PC-3 (cell line): ENCODE measurements around the gene MSI1. TPM values are rescaled to one million over a fixed set of nuclear protein-coding genes. Genes with fewer than 3 reads are reported as not detected.

Experiments used
- ATAC-seq: fragments of 200-7000 bp; cut with Tn5 transposase; 2 replicates; pipeline ENCODE4 v1.9.1; 2020; ENCODE audit warnings: mild to moderate bottlenecking, moderate library complexity
- BruUV-seq: library from RNA; stranded (reverse); fragments of 400-500 nt; replicated peaks from 2 replicates; lab custom pipeline; 2021; lab: Mats Ljungman, UMichigan
- CTCF ChIA-PET: fragments of 300-600 bp; sonication (Branson Sonifier 250); formaldehyde crosslinking; loops from one replicate; lab custom pipeline; 2022; ENCODE audit warnings: antibody characterized with exemption; lab: Charles Lee
- POLR2A ChIA-PET: fragments of 300-600 bp; sonication (Branson Sonifier 250); formaldehyde crosslinking; loops from one replicate; lab custom pipeline; 2022; ENCODE audit warnings: antibody characterized with exemption; ENCODE audit not compliant: unreplicated experiment; lab: Charles Lee
- DNase-seq: peaks from one replicate; pipeline ENCODE4 v3.0.0-alpha.2; 2015
- H2AFZ ChIP-seq: fragments of 300-600 bp; sonication (generic); 2 replicates; pipeline ENCODE4 v1.6.0; 2016; ENCODE audit warnings: antibody characterized with exemption, low read length
- H3F3A ChIP-seq: fragments of 300-600 bp; sonication (generic); one replicate; pipeline ENCODE4 v1.6.0; 2017; ENCODE audit warnings: antibody characterized with exemption, low read length, control low read depth, mild to moderate bottlenecking; ENCODE audit not compliant: unreplicated experiment
- H3K27ac ChIP-seq: fragments of 300-600 bp; sonication (generic); 2 replicates; pipeline ENCODE4 v1.5.1; 2016; ENCODE audit warnings: mild to moderate bottlenecking, low read length
- H3K27me3 ChIP-seq: fragments of 300-600 bp; sonication (generic); 2 replicates; pipeline ENCODE4 v1.6.1; 2016; ENCODE audit warnings: low read length, mixed read lengths
- H3K36me3 ChIP-seq: fragments of 300-600 bp; sonication (generic); 2 replicates; pipeline ENCODE4 v1.6.1; 2016; ENCODE audit warnings: low read depth, mixed run types, low read length, mixed read lengths
- H3K4me1 ChIP-seq: fragments of 300-600 bp; sonication (generic); 2 replicates; pipeline ENCODE4 v1.5.1; 2016; ENCODE audit warnings: low read length; ENCODE audit not compliant: insufficient read depth
- H3K4me2 ChIP-seq: fragments of 300-600 bp; sonication (generic); 2 replicates; pipeline ENCODE4 v1.6.0; 2016; ENCODE audit warnings: low read length
- H3K4me3 ChIP-seq: fragments of 300-600 bp; sonication (generic); 2 replicates; pipeline ENCODE4 v1.5.1; 2016; ENCODE audit warnings: mild to moderate bottlenecking, low read length, mixed read lengths
- H3K79me2 ChIP-seq: fragments of 300-600 bp; sonication (generic); 2 replicates; pipeline ENCODE4 v1.6.1; 2017; ENCODE audit warnings: low read length, mixed read lengths
- H3K9ac ChIP-seq: fragments of 300-600 bp; sonication (generic); 2 replicates; pipeline ENCODE4 v1.6.0; 2016; ENCODE audit warnings: mild to moderate bottlenecking, low read length
- H3K9me2 ChIP-seq: fragments of 300-600 bp; sonication (generic); replicated peaks from 2 replicates; pipeline ENCODE4 v1.6.1; 2016; ENCODE audit warnings: mixed run types, low read length, mixed read lengths
- H3K9me3 ChIP-seq: fragments of 300-600 bp; sonication (generic); 2 replicates; pipeline ENCODE4 v1.6.1; 2016; ENCODE audit warnings: low read length, mixed read lengths
- H4K20me1 ChIP-seq: fragments of 300-600 bp; sonication (generic); 2 replicates; pipeline ENCODE4 v1.6.1; 2016; ENCODE audit warnings: low read length, mixed read lengths
- CTCF ChIP-seq: fragments of 300-600 bp; sonication (generic); conservative IDR thresholded peaks from 2 replicates; pipeline ENCODE4 v1.5.1; 2017; ENCODE audit warnings: antibody characterized with exemption, low read depth, mild to moderate bottlenecking, low read length
- EZH2 ChIP-seq: fragments of 300-600 bp; sonication (generic); IDR thresholded peaks from one replicate; pipeline ENCODE4 v1.6.1; 2017; ENCODE audit warnings: antibody characterized with exemption, mild to moderate bottlenecking, low read length; ENCODE audit not compliant: unreplicated experiment
- EZH2phosphoT487 ChIP-seq: fragments of 300-600 bp; sonication (generic); IDR thresholded peaks from 2 replicates; pipeline ENCODE4 v1.6.1; 2018; ENCODE audit warnings: mild to moderate bottlenecking, antibody characterized with exemption, low read length, borderline replicate concordance
- intact Hi-C: fragments of 100-400 bp; cut with micrococcal nuclease; formaldehyde crosslinking; loops from 2 replicates; pipeline ENCODE4 v1.9.0; 2023
- total RNA-seq: library from RNA; depleted of rRNA; stranded (reverse); fragments of >200 nt; gene quantifications from 2 replicates; pipeline ENCODE4 v1.2.3, GENCODE V29; 2014

The MSI1 gene
- total RNA-seq, 1 experiment from 2014 or later, result not detected

GRCh38 chr12:120408771-120409170 lies 39.8 kb upstream of the MSI1 start:
- Histone ChIP-seq H3K4me1 (no peaks in the 10 kb centered on the region), H3K79me2 (no peaks in the 10 kb centered on the region), H3F3A (no peaks in the 10 kb centered on the region), H3K9me3 (no peaks in the 10 kb centered on the region), H2AFZ (no peak overlapping the region), H4K20me1 (no peaks in the 10 kb centered on the region), H3K27ac (no peak overlapping the region), H3K27me3 (no peaks in the 10 kb centered on the region), H3K9me2 (no peaks in the 10 kb centered on the region), H3K9ac (no peak overlapping the region), H3K36me3 (no peaks in the 10 kb centered on the region), H3K4me2 (no peak overlapping the region), H3K4me3 (no peak overlapping the region)
- no peak for TF ChIP-seq CTCF
- no peak for TF ChIP-seq EZH2phosphoT487
- no peak for TF ChIP-seq EZH2
- CTCF ChIA-PET, result no interaction called here
- no TSS peak for BruUV-seq
- ATAC-seq (no peak), DNase-seq (no peak)
- POLR2A ChIA-PET, result no interaction called here
- intact Hi-C loops, result no loop called here

- TF ChIP-seq EZH2, result no peak
- no peak for TF ChIP-seq CTCF
- no peak for TF ChIP-seq EZH2phosphoT487
- H3K4me3 ChIP-seq, result no peak overlapping the region
- ChIA-PET CTCF (no interaction called here), POLR2A (interaction anchor here (0.6 to 0.7 kb wide), 2 partner anchors 31 to 66 kb away, joined by 4 to 5 read pairs; no protein-coding TSS in a partner anchor)
- H4K20me1 ChIP-seq, result no peaks in the 10 kb centered on the region
- no peak for ATAC-seq
- intact Hi-C loops, result no loop called here
- H3K27ac ChIP-seq, result no peak overlapping the region
- H3K9me3 ChIP-seq, result no peaks in the 10 kb centered on the region
- no peak overlapping the region for H3K4me2 ChIP-seq
- no peaks in the 10 kb centered on the region for H3K79me2 ChIP-seq
- H3K4me1 ChIP-seq, result no peaks in the 10 kb centered on the region
- H2AFZ ChIP-seq, result no peak overlapping the region
- no TSS peak for BruUV-seq
- DNase-seq, result no peak
- no peaks in the 10 kb centered on the region for H3K9me2 ChIP-seq
- no peaks in the 10 kb centered on the region for H3F3A ChIP-seq
- no peaks in the 10 kb centered on the region for H3K36me3 ChIP-seq
- H3K9ac ChIP-seq, result no peak overlapping the region
- H3K27me3 ChIP-seq, result no peaks in the 10 kb centered on the region
These were observed 37.6 kb upstream of the MSI1 start for GRCh38 chr12:120406553-120406952.

- TF ChIP-seq CTCF, result no peak
- TF ChIP-seq EZH2, result no peak
- TF ChIP-seq EZH2phosphoT487, result no peak
- no peaks in the 10 kb centered on the region for H4K20me1 ChIP-seq
- no TSS peak for BruUV-seq
These were observed 37.1 kb upstream of the MSI1 start for GRCh38 chr12:120406069-120406468.

More at GRCh38 chr12:120406069-120406468, 37.1 kb upstream of the MSI1 start:
- H3K9me3 ChIP-seq, result no peaks in the 10 kb centered on the region
- H3F3A ChIP-seq, result no peaks in the 10 kb centered on the region
- ATAC-seq (no peak), DNase-seq (no peak)
- H3K79me2 ChIP-seq, result no peaks in the 10 kb centered on the region
- H2AFZ ChIP-seq, result no peak overlapping the region
- POLR2A ChIA-PET, result interaction anchor here (0.7 kb wide), 1 partner anchor 31 kb away, joined by 5 read pairs; no protein-coding TSS in a partner anchor
- no peak overlapping the region for H3K4me3 ChIP-seq
- CTCF ChIA-PET, result no interaction called here
- no peaks in the 10 kb centered on the region for H3K36me3 ChIP-seq
- no peaks in the 10 kb centered on the region for H3K27me3 ChIP-seq
- H3K9me2 ChIP-seq, result no peaks in the 10 kb centered on the region
- H3K9ac ChIP-seq, result no peak overlapping the region
- no peaks in the 10 kb centered on the region for H3K4me1 ChIP-seq
- H3K27ac ChIP-seq, result no peak overlapping the region
- intact Hi-C loops, result no loop called here
- no peak overlapping the region for H3K4me2 ChIP-seq
